HG02973 (cell line): ENCODE measurements around the gene SEMA4A.
"Not testable (repeated sequence)": the region's sequence is repeated elsewhere in the genome, so short reads cannot be mapped to it uniquely, and the experiment has no call there.

Experiments
- ATAC-seq: cut with Tn5 transposase; IDR thresholded peaks from one replicate; pipeline ENCODE4 v1.9.1; 2021; ENCODE audit warnings: moderate library complexity; ENCODE audit not compliant: unreplicated experiment

The SEMA4A gene

GRCh38 chr1:156190265-156190664 is 36.9 kb downstream of the SEMA4A start:
- ATAC-seq, result not testable (repeated sequence)

GRCh38 chr1:156191292-156191964 is 38.0 kb downstream of the SEMA4A start:
- ATAC-seq, result no peak

- no peak for ATAC-seq
Observed at GRCh38 chr1:156193208-156193487, 39.8 kb downstream of the SEMA4A start.

GRCh38 chr1:156193488-156194299 is 40.3 kb downstream of the SEMA4A start, which contains the start of gene SLC25A44:
Gene SLC25A44 (plus strand): TSS chr1:156194104. CDS start chr1:156199848, 5,744 bp downstream.
- ATAC-seq, result peak; percentile 91

GRCh38 chr1:156194300-156194652 is 40.9 kb downstream of the SEMA4A start:
- ATAC-seq, result no peak

- ATAC-seq, result no peak
Observed at GRCh38 chr1:156195853-156196252, 42.5 kb downstream of the SEMA4A start.

- no peak for ATAC-seq
Observed at GRCh38 chr1:156196445-156196844, 43.1 kb downstream of the SEMA4A start.

- ATAC-seq, result no peak
Observed at GRCh38 chr1:156198831-156199349, 45.5 kb downstream of the SEMA4A start.

- ATAC-seq, result no peak
Observed at GRCh38 chr1:156200044-156200443, 46.7 kb downstream of the SEMA4A start.

GRCh38 chr1:156203331-156203730 is 49.9 kb downstream of the SEMA4A start:
- ATAC-seq, result no peak

- ATAC-seq, result no peak
Observed at GRCh38 chr1:156204686-156205085, 51.3 kb downstream of the SEMA4A start.

- no peak for ATAC-seq
Observed at GRCh38 chr1:156211243-156211642, 57.9 kb downstream of the SEMA4A start.

- no peak for ATAC-seq
Observed at GRCh38 chr1:156212130-156212529, 58.7 kb downstream of the SEMA4A start.

GRCh38 chr1:156212833-156213643 is 59.7 kb downstream of the SEMA4A start, which contains the start of gene PMF1:
Gene PMF1 (plus strand): TSS chr1:156213007. CDS start chr1:156213016, 9 bp downstream.
- peak; percentile 77 for ATAC-seq

GRCh38 chr1:156213644-156213966 is 60.2 kb downstream of the SEMA4A start:
- ATAC-seq, result no peak

- ATAC-seq, result no peak
Observed at GRCh38 chr1:156214024-156214748, 60.8 kb downstream of the SEMA4A start.

GRCh38 chr1:156216361-156217086 is 63.1 kb downstream of the SEMA4A start:
- not testable (repeated sequence) for ATAC-seq

GRCh38 chr1:156217871-156218270 is 64.5 kb downstream of the SEMA4A start:
- no peak for ATAC-seq

- ATAC-seq, result no peak
Observed at GRCh38 chr1:156220226-156220625, 66.8 kb downstream of the SEMA4A start.
